GM12873 (cell line): ENCODE measurements around the gene SOX14.

Experiments
- CTCF ChIP-seq: IDR thresholded peaks from 2 replicates; pipeline ENCODE4 v1.5.1; 2012; ENCODE audit warnings: low read depth, mild to moderate bottlenecking, moderate library complexity, low read length, control low read depth; ENCODE audit not compliant: insufficient read depth; ENCODE audit errors: missing control alignments

The SOX14 gene

GRCh38 chr3:137759505-137759904, 4.6 kb upstream of the SOX14 start:
- no peak for TF ChIP-seq CTCF

- no peak for TF ChIP-seq CTCF
Observed at GRCh38 chr3:137760341-137761098, 3.6 kb upstream of the SOX14 start.

DNA sequence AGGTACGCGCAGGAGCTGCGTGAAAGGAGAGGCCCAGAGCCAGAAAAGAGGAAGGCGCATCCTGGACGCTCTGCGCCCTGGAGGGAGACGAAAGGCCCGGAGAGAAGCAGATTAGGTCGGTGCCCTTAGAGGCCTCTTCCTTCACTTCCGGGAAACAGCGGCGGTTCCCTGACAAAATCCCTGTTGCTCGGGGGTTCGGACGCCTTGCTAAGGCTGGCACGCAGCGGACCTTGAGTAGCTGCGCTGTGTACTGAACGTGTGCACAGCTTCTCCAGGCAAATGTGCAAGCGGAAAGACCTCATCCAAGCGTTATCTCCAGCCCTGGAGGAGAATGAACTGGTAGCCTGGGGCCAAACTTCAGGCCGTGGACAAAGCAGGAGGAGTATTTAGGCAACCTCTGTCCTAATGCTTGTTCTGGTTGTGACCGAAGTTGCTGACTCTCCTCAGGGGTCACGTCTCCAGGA, 3.0 kb upstream of the SOX14 start:
- no peak for TF ChIP-seq CTCF

- no peak for TF ChIP-seq CTCF
Observed at GRCh38 chr3:137761563-137762503, 2.3 kb upstream of the SOX14 start.

DNA sequence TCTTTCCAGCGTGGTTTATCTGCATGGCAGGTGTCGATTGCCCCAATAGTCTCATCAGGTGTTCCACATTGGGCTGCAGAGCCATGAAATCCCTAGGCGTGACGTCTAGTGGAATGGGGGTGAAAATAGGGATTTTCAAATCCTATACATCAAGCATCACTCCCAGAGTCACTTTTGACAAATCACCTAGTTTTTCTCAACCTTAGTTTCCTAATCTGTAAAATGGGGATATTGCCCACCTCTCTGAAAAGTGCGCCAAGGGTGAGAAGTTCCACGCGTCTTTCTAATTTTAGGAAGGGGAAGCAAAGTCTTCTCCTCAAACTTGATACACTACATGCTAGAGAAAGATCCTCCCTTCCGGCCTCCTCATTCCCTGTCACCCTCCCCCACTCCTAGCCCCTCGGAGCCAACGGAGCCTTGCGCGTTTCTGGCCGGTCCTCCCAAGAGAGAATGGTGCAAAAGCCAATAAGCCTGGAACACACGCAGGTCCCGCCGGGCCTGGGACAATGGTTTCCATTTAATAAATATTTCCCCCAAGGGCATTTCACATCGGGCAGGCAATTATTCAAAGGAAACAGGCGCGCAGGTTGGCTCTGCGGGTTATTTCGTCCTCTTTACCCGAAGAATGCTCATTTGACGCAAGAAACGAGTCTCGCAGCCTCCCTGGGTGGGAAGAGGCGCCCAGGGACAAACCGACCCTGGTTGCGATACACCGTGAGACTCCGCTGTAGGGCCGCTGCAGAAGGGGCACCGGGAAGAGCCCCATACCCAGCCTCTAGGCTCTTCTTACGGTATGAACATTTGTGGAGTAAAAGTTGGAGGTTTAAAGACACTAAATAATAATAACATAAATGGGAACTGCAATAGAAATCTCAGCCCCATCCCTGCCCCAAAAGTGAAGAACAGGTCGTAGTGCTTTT, 1.2 kb upstream of the SOX14 start:
- TF ChIP-seq CTCF: no peak

DNA sequence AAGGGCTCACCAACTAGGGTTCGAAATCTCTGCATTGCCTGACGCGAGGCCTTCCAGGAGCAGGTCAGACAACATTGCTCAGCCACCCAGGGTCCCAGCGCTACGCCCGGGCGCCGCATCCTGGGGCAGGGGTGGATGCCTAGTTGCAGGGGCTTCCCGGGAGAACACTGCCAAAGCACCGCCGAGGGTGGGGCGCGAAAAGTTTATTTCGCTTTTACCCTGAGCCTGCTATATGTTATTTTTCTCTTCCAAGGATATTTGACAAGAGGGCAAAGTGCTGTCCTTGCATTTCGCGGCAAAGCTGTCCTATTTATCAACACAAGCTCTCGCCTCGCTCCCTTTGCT, 549 bp upstream of the SOX14 start:
- no peak for TF ChIP-seq CTCF
